ENCODE data around the gene SLC15A4. TPM values are rescaled to one million over a fixed set of nuclear protein-coding genes. Genes with fewer than 3 reads are reported as not detected.

The SLC15A4 gene
- total RNA-seq, 6 experiments from 2014 or later: 20.2 to 26.4 (median 23.1) TPM

DNA sequence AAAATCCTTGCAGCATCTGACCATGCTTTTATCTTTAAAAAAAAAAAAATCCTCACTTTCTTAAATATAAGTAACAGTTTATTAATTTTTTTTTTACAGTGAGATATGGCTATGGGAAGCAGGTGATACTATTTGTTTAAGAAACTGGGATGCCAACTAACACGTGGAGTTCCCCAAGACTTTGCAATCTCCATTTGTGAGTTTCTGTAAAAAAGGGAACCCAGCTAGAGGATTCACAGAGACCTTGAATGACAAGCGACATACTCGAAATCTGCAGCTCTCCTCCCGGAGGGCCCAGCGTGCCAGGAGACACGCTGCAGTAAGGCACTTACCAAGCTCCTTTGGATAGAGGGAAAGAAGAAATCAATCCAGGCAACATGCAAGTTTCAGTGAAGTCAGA is 30.1 kb downstream of the SLC15A4 start:
- no peak for DNase-seq
- H3K27me3 Mint-ChIP-seq (ENCODE audit: insufficient read depth): no peaks in the 10 kb centered on the region
- H3K9me3 Mint-ChIP-seq: no peaks in the 10 kb centered on the region
- peaks cover 38% of the 10 kb centered on the region for H3K36me3 Mint-ChIP-seq (ENCODE audit: low read depth)
- H3K27ac Mint-ChIP-seq: no peak overlapping the region
- H3K4me1 Mint-ChIP-seq (ENCODE audit: low read depth): peaks cover 46% of the 10 kb centered on the region
- TF ChIP-seq, protein P1, sequence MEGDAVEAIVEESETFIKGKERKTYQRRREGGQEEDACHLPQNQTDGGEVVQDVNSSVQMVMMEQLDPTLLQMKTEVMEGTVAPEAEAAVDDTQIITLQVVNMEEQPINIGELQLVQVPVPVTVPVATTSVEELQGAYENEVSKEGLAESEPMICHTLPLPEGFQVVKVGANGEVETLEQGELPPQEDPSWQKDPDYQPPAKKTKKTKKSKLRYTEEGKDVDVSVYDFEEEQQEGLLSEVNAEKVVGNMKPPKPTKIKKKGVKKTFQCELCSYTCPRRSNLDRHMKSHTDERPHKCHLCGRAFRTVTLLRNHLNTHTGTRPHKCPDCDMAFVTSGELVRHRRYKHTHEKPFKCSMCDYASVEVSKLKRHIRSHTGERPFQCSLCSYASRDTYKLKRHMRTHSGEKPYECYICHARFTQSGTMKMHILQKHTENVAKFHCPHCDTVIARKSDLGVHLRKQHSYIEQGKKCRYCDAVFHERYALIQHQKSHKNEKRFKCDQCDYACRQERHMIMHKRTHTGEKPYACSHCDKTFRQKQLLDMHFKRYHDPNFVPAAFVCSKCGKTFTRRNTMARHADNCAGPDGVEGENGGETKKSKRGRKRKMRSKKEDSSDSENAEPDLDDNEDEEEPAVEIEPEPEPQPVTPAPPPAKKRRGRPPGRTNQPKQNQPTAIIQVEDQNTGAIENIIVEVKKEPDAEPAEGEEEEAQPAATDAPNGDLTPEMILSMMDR (IDR thresholded peaks at IDR 0.05): no peak
- H3K4me3 Mint-ChIP-seq: no peak overlapping the region

DNA sequence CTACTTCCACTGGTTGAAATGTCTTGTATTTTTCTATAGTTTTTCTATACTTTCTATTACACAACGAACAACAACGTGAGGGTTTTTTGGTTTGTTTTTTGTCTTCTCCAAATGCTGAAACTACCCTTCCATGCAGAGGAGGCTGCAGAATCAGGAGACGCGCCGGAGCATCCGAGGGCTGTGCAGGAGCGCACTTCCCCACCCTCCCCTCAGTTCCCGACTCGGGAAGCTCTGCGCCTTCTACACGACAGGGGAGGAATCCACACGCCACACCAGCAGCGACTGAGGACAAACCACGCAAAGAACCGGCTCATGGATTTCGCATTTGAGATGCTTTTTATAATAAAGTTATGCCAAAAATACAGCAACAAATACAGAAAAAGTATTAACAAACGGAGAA is 30.9 kb downstream of the SLC15A4 start:
- no peaks in the 10 kb centered on the region for H3K9me3 Mint-ChIP-seq
- no peak for DNase-seq
- H3K4me1 Mint-ChIP-seq (ENCODE audit: low read depth): peaks cover 40% of the 10 kb centered on the region
- H3K27me3 Mint-ChIP-seq (ENCODE audit: insufficient read depth): no peaks in the 10 kb centered on the region
- no peak overlapping the region for H3K4me3 Mint-ChIP-seq
- H3K27ac Mint-ChIP-seq: no peak overlapping the region
- H3K36me3 Mint-ChIP-seq (ENCODE audit: low read depth): peaks cover 38% of the 10 kb centered on the region
- TF ChIP-seq, protein P1 (IDR thresholded peaks at IDR 0.05): no peak

DNA sequence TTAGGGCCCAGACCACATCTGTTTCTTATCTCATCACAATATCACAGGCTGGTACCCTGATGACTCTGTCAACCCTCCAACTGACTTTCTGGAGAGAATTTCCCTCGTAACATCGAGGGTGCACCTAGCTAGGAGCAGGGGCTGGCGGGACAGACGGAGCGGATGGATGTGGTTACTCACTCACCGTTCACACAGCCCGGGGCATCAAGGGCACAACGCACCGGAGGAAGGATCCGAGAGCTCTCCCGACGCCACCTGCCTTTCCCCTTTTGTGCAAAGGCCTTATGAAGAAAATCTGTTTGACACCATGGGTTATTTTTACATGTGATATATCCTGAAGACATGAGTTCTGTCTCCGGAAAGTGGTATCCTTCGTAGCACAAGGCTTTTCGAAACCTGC is 31.4 kb downstream of the SLC15A4 start:
- no peaks in the 10 kb centered on the region for H3K9me3 Mint-ChIP-seq
- TF ChIP-seq, protein P1 (IDR thresholded peaks at IDR 0.05): no peak
- H3K27ac Mint-ChIP-seq: peak overlapping the region; percentile 42; the same call in 1 of the 2 replicates
- peaks cover 34% of the 10 kb centered on the region for H3K36me3 Mint-ChIP-seq (ENCODE audit: low read depth)
- no peaks in the 10 kb centered on the region for H3K27me3 Mint-ChIP-seq (ENCODE audit: insufficient read depth)
- H3K4me1 Mint-ChIP-seq (ENCODE audit: low read depth): peaks cover 35% of the 10 kb centered on the region
- no peak overlapping the region for H3K4me3 Mint-ChIP-seq
- DNase-seq: no peak

DNA sequence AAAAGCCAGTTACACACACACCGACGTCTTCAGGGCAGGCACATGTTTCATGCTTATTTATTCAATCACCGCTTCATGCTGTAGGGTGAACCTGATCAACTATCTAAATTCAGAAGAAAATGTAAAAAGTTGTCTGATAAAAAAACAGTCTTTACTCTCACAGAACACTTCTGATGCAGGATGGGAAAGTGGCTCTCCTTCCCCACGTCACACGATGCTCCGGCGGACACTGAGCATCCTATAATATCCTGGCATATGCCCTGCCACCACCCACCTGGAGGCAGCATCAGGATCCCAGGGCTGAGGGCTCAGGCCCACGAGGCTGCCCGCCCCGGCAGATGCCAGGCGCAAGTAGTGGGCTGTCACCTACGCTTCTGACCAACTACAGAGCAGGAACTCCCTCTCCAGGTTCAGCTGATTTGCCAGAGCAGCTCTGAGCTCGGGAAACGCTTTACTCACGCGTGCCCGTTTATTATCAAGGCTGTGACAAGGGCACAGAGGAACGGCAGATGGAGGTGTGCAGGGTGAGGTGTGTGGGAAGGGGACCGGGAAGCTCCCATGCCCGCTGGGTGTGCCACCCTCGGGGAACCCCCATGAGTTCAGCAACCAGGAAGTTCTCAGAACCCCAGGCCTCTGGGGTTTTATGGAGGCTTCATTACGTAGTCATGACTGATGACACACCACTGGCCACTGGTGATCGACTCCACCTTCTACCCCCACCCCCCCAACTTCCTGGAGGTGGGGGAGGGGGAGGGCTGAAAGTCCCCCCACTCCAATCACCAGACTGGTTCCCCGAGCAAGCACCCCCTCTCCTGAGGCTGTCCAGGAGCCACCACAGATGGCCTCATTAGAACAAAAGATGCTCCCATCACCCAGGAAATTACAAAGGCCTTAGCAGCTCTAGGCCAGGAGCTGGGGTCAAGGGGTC is 32.1 kb downstream of the SLC15A4 start:
- Mint-ChIP-seq H3K27ac (peak overlapping the region; percentile 42), H3K36me3 (ENCODE audit: low read depth) (peaks cover 34% of the 10 kb centered on the region), H3K27me3 (ENCODE audit: insufficient read depth) (no peaks in the 10 kb centered on the region), H3K4me1 (ENCODE audit: low read depth) (peaks cover 28% of the 10 kb centered on the region), H3K9me3 (no peaks in the 10 kb centered on the region), H3K4me3 (no peak overlapping the region)
- DNase-seq: no peak
- TF ChIP-seq, protein P1 (IDR thresholded peaks at IDR 0.05): no peak

DNA sequence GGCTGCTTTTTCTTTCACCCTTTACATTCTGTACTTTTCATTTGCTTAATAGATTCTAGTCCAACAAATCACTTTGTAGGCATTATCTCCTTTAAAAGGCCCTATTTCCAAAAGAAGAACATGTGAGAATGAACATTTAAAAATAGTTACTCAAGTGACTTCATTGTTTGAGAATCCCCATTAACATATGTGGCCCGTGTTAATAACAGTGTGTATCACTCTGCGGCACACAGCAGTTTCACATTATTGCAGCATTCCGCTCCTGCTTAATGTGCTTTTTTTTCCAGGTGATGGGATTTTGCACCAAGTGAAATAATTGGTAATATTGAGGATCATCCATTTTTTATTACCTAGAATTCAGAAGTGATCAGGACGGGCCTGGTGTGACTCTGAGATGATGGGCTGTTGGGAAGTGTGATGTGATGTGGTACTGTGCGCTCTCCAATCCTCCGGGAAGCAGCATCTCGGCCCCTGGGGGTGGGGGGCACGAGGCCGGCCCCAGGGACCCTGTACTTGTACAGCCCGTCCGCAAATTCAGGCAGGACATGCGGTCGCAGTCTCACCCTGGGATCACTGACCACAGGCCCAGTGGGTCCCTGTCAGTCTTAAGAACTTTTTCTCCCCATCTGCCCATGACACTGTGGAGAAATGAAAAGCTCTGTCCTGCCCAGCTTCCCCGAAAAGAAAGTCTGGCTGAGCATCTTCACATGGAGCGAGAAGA is 32.9 kb downstream of the SLC15A4 start:
- TF ChIP-seq, protein P1 (IDR thresholded peaks at IDR 0.05): no peak
- no peaks in the 10 kb centered on the region for H3K27me3 Mint-ChIP-seq (ENCODE audit: insufficient read depth)
- no peak for DNase-seq
- peak overlapping the region; percentile 42; the same call in 1 of the 2 replicates for H3K27ac Mint-ChIP-seq
- H3K4me1 Mint-ChIP-seq (ENCODE audit: low read depth): peaks cover 26% of the 10 kb centered on the region
- peaks cover 34% of the 10 kb centered on the region for H3K36me3 Mint-ChIP-seq (ENCODE audit: low read depth)
- H3K9me3 Mint-ChIP-seq: no peaks in the 10 kb centered on the region
- no peak overlapping the region for H3K4me3 Mint-ChIP-seq

All from HFFc6 (cell line).